Stimulated activated CD4-positive, alpha-beta T cell treated with anti-CD3 and anti-CD28 coated beads, Interleukin-12 subunit alpha, Interleukin-12 subunit beta, amount 100 ng/mL, for 48 hours (primary cell): Measurements from ENCODE around the gene CARM1.
"Not testable (repeated sequence)": the region's sequence is repeated elsewhere in the genome, so short reads cannot be mapped to it uniquely, and the experiment has no call there.

Experiments used
- DNase-seq, 3 donors: peaks; one replicate each; pipeline ENCODE4 v3.0.0-alpha.2; 2020; ENCODE audit warnings: low read depth in 2 of 3, low spot score in 1 of 3

Gene CARM1

DNA sequence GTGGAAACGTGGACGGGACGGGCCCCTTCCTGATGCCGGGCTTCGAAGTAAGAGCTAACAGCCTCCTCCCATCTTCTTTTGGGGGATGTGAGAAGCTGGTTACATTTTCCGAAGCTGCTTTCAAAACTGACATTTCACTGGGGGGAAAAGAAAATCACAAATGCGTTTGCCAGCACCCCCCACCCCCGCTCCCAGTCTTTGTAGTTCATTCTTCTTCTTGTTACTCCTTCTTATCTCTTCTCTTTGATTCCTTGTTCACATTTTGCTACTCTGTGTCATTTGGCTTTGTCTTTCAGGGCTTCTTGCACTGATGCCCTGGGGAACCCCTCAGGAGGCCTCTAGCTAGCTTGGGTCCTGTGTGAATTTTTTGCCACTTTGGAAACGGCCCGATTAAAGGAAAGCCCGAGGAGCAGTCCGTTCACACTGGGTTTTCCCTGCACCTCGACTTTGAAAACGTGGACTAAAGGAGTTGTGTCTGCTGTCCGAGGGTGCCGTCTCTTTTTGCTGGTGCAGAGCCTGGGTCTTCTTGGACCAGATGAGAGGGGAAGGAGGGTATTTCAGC is 1.3 kb downstream of the CARM1 start:
- no peak for DNase-seq

- DNase-seq = no peak
Observed at GRCh38 chr19:10874024-10874423, 2.7 kb downstream of the CARM1 start.

DNA sequence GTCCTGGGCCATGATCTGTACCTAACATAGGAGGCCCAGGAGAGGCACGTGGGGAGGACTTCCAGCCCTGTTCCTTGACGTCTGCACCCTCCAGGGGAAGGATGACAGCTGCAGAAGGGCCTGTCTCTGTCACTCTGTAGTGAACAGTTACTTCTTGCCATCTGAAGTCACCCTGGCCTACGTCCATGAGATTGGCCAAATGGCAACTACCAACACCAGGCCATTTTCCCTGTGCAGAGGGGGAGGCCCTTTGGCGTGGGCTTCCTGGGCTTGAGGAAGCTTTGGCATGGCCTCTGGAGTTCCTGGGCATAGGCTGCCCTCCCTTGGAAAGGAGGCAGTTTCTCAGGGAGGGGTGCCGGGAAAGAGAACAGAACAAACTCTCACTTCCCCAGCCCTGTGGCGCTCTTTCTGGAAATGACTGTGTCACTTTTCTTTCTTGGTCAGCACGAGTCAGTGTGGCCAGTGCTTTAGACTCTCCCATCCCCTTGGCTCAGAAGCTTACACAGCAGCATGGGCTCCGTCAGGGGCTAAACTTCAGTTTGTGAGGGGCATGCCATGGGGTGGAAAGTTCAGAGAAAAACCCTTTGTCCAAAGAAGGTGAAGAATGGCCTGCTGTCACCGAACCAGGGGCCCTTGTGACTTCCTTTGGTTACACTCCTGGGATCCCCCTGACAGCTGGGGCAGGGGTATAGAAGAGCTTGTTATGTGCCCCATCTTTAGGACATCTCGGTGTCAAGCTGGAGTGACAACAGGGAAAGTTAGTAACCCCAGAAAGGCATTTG is 5.3 kb downstream of the CARM1 start:
- no peak for DNase-seq

- DNase-seq = not testable (repeated sequence)
Observed at GRCh38 chr19:10877608-10878007, 6.3 kb downstream of the CARM1 start.

DNA sequence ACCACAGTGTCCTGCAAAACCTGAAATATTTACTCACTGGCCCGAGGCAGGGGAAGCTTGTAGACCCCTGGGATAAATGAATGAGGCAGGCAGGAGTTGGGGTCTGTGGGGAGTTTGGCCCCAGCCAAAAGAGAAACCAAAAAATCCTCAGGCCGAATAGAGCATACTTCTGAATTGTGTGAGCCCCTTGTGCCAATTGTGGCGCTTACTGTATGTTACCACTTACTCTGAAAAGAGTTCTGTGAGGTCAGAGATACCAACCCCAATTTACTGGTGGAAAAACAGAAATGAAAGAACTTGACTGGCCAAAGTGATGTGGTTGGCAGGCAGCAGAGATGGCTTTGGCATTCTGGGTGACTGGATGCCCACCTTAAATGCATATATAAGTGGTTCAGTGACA is 6.9 kb downstream of the CARM1 start:
- DNase-seq = no peak

GRCh38 chr19:10881403-10882107 is 10.2 kb downstream of the CARM1 start:
- DNase-seq = no peak

DNA sequence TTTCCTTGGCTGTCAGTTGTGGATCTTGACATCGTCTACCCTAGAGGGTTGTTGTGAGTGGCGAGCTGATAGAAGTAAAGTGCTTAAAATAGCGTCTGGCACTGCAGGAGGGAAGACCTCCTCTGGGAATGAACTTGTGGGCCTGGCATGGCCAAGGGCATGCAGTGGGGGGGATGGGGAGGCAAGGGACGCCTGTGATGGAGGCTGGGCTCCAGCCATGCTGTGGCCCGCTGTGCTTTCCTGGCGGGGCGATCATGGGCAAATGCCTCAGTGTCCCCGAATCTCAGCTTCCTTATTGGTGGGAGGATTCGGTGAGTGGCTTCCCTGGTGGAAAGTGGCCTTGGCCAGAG is 10.7 kb downstream of the CARM1 start:
- DNase-seq = no peak

- DNase-seq = no peak
Observed at GRCh38 chr19:10884274-10884673, 12.9 kb downstream of the CARM1 start.

GRCh38 chr19:10885201-10886169 is 14.1 kb downstream of the CARM1 start:
- DNase-seq = no peak

DNA sequence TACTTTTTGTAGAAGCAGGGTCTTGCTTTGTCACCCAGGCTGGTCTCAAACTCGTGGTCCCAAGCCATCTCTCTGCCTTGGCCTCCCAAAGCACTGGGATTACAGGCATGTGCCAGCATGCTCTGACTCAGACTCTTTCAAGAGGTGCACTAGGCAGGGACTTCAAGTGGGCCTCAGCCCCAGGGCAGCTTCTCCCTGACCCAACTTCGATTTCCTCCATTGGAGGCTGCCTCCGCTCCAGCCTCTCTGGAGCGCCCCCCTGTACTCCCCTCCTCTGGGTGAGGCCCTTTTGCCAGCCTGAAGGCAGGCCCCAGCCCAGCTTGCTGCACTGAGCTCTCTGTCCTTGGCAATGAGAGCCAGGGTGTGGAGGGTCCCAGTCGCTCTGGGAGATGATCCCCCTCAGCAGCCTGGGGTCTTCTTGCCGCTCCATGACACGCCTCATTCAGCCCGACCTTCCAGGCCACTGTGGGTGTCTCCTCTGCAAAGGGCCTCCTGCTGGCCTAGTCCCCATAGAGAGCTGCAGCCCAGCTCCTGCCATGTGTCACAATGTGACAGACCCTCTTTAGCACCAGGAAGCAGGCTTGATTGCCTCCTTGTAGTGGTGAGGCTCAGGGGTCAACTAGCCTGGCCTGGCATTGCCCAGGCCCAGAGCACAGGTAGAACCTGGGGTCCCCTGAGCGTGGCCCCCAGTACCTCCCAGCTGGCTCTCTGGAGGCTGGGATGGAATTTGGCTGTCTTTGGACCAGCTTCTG is 16.4 kb downstream of the CARM1 start:
- no peak for DNase-seq

- DNase-seq = no peak
Observed at GRCh38 chr19:10888421-10888866, 17.1 kb downstream of the CARM1 start.

DNA sequence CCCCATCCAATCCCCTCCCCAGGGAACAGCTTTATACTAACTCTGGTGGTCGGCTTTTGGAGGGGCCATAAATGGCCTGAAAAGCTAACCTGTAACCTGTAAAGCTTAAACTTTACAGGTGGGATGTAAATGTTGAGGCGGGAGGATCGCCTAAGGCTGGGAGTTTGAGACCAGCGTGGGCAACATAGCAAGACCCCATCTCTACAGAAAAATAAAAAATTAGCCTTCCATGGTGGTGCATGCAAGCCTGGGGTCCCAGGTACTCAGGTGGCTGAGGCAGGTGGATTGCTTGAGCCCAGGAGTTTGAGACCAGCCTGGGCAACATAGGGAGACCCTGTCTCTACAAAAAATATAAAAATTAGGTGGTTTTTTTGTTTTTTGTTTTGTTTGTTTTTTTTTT is 18.5 kb downstream of the CARM1 start:
- DNase-seq = no peak

- DNase-seq = no peak
Observed at GRCh38 chr19:10891405-10892086, 20.2 kb downstream of the CARM1 start.

DNA sequence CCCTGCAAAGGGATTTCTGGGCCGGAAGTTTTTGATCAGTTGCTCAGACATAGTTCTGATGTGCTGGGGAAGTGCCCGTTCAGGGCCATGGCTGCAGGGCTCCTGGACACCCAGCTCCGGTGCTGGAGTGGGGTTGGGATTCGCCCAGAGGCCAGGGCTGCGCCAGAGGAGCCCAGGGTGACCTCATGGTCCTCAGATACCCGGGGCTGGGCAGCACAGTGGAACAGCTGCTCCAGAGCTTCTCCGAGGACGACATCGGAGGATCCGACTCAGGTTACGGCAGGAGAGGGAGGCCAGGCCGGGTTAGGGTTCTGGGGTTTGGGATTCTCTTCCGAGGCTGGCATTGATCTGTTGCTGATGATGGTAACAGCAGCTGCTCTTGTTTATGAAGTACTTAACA is 20.9 kb downstream of the CARM1 start:
- no peak for DNase-seq

- no peak for DNase-seq
Observed at GRCh38 chr19:10894911-10895213, 23.5 kb downstream of the CARM1 start.

DNA sequence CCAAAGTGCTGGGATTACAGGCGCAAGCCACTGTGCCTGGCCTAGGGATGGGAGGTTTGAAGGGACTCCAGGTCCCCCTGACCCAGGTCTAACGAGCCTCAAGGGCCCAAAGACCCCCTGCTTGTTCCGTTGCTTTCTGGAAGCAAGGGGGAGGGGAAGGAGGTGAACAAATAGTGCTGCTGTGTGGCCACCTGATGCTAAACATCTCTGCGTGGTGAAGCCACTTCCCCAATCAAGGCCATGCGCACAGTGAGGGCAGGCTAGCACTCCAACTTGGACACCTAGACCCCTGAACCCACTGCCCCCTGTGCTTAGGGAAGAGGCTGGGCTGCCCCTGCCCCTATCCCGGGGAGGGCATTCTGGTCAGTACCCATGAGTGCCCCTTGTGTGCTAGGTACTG is 24.0 kb downstream of the CARM1 start:
- no peak for DNase-seq

DNA sequence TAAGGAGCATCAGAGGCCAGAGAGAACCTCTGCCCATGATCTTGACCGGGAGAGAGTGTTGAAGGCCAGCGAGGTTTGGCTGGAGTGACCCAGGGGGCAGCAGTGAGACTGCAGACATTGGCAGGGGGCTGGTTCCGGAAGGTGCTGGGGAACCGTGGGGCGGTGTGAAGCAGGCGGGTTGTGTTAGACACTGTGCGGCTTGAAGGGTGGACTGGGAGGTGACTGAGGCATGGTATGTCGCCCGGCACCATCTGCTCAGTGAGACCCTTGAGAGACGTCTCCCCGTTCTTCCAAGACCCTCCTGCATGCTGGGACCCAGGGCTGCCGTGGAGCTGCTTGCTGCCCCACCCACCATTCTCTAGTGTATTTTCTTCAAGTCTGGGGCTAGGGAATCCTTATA is 24.6 kb downstream of the CARM1 start:
- DNase-seq = no peak

- no peak for DNase-seq
Observed at GRCh38 chr19:10896851-10897526, 25.6 kb downstream of the CARM1 start.

DNA sequence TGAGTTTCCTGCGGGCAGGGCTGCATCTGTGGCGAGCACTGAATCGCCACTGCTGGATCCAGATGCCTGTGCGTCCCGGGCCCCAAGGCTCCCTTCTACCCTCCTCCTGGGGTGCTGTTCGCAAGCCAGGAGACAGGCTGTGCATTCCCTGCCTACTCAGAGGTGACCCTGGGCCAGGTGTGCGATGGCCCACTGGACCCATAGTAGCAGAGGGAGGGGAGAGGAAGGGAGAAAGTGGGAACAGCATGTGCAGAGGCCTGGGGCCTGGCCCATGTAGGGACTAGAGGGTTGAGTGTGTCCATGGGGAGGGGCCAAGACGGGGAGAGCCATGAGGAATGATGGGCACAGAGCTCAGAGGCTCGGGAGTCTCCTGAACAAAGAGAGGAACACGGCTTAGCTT is 27.3 kb downstream of the CARM1 start:
- no peak for DNase-seq
